ENCODE data around the gene RAVER1. TPM values are rescaled to one million over a fixed set of nuclear protein-coding genes. Genes with fewer than 3 reads are reported as not detected.

RAVER1 gene
- total and polyA plus RNA-seq, 2 donors (not counting 3 experiments of a cell fraction or from before 2014, with no cell fraction given): 5.2 to 47.6 TPM

DNA sequence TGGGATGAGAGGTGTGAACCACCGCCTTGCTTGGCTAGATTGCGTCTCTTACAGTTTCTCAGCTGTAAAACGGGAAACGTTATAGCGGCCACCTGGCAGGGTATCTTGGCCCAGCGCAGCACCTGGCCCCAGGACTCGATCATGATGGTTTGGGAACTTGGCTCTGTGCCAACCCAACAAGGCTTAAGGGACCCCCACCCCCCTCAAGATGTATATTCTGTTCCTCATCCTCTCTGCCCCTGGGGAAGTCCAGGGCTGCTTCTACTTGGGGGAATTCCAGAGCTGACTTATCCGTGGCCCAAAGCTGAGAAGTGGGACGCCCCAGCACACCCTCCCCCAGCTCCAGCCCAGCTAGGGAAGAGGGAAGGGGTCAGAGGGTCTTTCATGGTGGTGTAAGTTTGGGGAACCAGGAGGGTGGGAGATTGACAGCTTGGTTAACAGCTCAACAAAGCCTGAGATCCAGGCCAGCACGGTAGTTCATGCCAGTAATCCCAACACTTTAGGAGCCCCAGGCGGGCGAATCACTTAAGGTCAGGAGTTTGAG lies 61.7 kb downstream of the RAVER1 start:
- Histone ChIP-seq H3K9me1 (replicated peaks; ENCODE audit: control insufficient read depth, extremely low read depth, insufficient read depth, low read length) (no peaks in the 10 kb centered on the region), H4K20me1 (replicated peaks; ENCODE audit: control insufficient read depth, extremely low read depth, insufficient read depth, low read length) (no peaks in the 10 kb centered on the region), H3K27ac (ENCODE audit: insufficient read depth, low read depth, low read length) (no peak overlapping the region), H3K4me2 (ENCODE audit: insufficient read depth, low read length) (peak overlapping the region; percentile 4), H3K9me3 (replicated peaks; ENCODE audit: control insufficient read depth, insufficient read depth, low read length) (no peaks in the 10 kb centered on the region), H3K36me3 (ENCODE audit: control insufficient read depth in 2 of 2, extremely low read depth in 1 of 2, insufficient read depth in 2 of 2, low read length in 2 of 2) (no peaks in the 10 kb centered on the region), H2AFZ (ENCODE audit: low read depth, low read length) (no peak overlapping the region), H3K4me3 (replicated peaks in 1 of 3; ENCODE audit: insufficient read depth in 1 of 3, low read depth in 1 of 3, low read length in 3 of 3) (peak overlapping the region in 2 of 3 experiments; percentile 20 to 31), H3K9ac (replicated peaks; ENCODE audit: extremely low read depth, insufficient read depth, low read length) (peak overlapping the region; percentile 53), H3K27me3 (ENCODE audit: control insufficient read depth in 2 of 2, insufficient read depth in 2 of 2, low read length in 2 of 2) (no peaks in the 10 kb centered on the region), H3K4me1 (ENCODE audit: control insufficient read depth, extremely low read depth, insufficient read depth, low read length) (peaks cover 36% of the 10 kb centered on the region), H3K79me2 (ENCODE audit: control insufficient read depth, insufficient read depth, low read length) (no peaks in the 10 kb centered on the region)
- TF ChIP-seq POLR2AphosphoS5 (IDR thresholded peaks at IDR 0.05; ENCODE audit: insufficient read depth, low read depth, low read length): no peak
- TF ChIP-seq FOS (IDR thresholded peaks at IDR 0.05; ENCODE audit: borderline replicate concordance, insufficient read depth, low read length): no peak
- no peak for TF ChIP-seq GATA2 (IDR thresholded peaks at IDR 0.05; ENCODE audit: insufficient read depth, insufficient read length, low read depth, low read length)
- TF ChIP-seq, protein P1, sequence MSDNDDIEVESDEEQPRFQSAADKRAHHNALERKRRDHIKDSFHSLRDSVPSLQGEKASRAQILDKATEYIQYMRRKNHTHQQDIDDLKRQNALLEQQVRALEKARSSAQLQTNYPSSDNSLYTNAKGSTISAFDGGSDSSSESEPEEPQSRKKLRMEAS (IDR thresholded peaks at IDR 0.05; ENCODE audit: insufficient read depth, insufficient read length): no peak
- no peak for TF ChIP-seq MYC (IDR thresholded peaks at IDR 0.05; ENCODE audit: low read depth, low read length)
- no peak for TF ChIP-seq JUN (IDR thresholded peaks at IDR 0.05; ENCODE audit: borderline replicate concordance, insufficient read depth, insufficient read length, low read depth)
- TF ChIP-seq, protein P2, sequence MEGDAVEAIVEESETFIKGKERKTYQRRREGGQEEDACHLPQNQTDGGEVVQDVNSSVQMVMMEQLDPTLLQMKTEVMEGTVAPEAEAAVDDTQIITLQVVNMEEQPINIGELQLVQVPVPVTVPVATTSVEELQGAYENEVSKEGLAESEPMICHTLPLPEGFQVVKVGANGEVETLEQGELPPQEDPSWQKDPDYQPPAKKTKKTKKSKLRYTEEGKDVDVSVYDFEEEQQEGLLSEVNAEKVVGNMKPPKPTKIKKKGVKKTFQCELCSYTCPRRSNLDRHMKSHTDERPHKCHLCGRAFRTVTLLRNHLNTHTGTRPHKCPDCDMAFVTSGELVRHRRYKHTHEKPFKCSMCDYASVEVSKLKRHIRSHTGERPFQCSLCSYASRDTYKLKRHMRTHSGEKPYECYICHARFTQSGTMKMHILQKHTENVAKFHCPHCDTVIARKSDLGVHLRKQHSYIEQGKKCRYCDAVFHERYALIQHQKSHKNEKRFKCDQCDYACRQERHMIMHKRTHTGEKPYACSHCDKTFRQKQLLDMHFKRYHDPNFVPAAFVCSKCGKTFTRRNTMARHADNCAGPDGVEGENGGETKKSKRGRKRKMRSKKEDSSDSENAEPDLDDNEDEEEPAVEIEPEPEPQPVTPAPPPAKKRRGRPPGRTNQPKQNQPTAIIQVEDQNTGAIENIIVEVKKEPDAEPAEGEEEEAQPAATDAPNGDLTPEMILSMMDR (IDR thresholded peaks at IDR 0.05; ENCODE audit: extremely low read depth in 1 of 2, insufficient read depth in 1 of 2, low read depth in 1 of 2, low read length in 2 of 2): no peak
- no peak for TF ChIP-seq EZH2 (IDR thresholded peaks at IDR 0.05; ENCODE audit: borderline replicate concordance, low read depth, low read length, severe bottlenecking)
- TF ChIP-seq POLR2A (IDR thresholded peaks at IDR 0.05; ENCODE audit: low read depth, low read length): no peak
- CTCF ChIA-PET: interaction anchor here (0.6 to 9.0 kb wide), 18 partner anchors 9 to 341 kb away, joined by 3 to 411 read pairs (median 7); partner anchors contain the start of genes CDC37, FDX2, ICAM4 and ICAM5
- dilution Hi-C loops (cut with MboI; ENCODE audit: extremely low pct_ligation_motif_present, low sequenced_read_pairs) (no loop called here), intact Hi-C loops (cut with micrococcal nuclease) (loop anchor here (2.0 to 5.0 kb wide), 2 partner anchors 15 to 46 kb away; partner anchors contain the start of genes FDX2 and ICAM4)
- DNase-seq (ENCODE audit: low read depth, low spot score): peak; percentile 61
- BruUV-seq (replicated peaks): TSS peak; percentile 40
- no peak for FAIRE-seq
- POLR2A ChIA-PET: interaction anchor here (2.5 to 2.6 kb wide), 3 partner anchors 20 to 117 kb away, joined by 13 to 15 read pairs (median 14); partner anchors contain the start of gene RAVER1

Data from endothelial cell of umbilical vein (primary cell).